Small intestine (tissue), 7 donors: ENCODE results near the gene HACE1. TPM values are rescaled to one million over a fixed set of nuclear protein-coding genes. Genes with fewer than 3 reads are reported as not detected.
A peak's percentile ranks its signal among the peaks of the same experiment; 100 is the strongest.
"Not testable (repeated sequence)": the region's sequence is repeated elsewhere in the genome, so short reads cannot be mapped to it uniquely, and the experiment has no call there.

Experiments
- DNase-seq, 2 donors: peaks; one replicate each; pipeline versions ENCODE4 v3.0.0 to v3.0.0-alpha.2; 2013
- FAIRE-seq: peaks from 2 replicates; lab custom pipeline; 2012; peaks lifted over from hg19 to GRCh38; lab: Jason Lieb, UNC
- H3K27ac ChIP-seq, 3 donors: one replicate each; pipeline ENCODE4 v1.5.1; 2013; ENCODE audit warnings: low read length in 2 of 3, mild to moderate bottlenecking in 2 of 3, control low read depth in 1 of 3, inconsistent platforms in 1 of 3, low read depth in 1 of 3, moderate library complexity in 1 of 3
- H3K27me3 ChIP-seq, 3 donors: one replicate each; pipeline ENCODE4 v1.6.1; 2013; ENCODE audit warnings: low read length in 3 of 3, inconsistent platforms in 1 of 3; ENCODE audit not compliant: control insufficient read depth in 3 of 3, insufficient read depth in 3 of 3
- H3K36me3 ChIP-seq, 3 donors: one replicate each; pipeline ENCODE4 v1.6.1; 2013; ENCODE audit warnings: low read length in 3 of 3, inconsistent platforms in 1 of 3, low read depth in 1 of 3, mild to moderate bottlenecking in 1 of 3, moderate library complexity in 1 of 3; ENCODE audit not compliant: control insufficient read depth in 3 of 3, insufficient read depth in 2 of 3
- H3K4me1 ChIP-seq, 3 donors: one replicate each; pipeline ENCODE4 v1.6.1; 2013; ENCODE audit warnings: low read length in 2 of 3, inconsistent platforms in 1 of 3, low read depth in 1 of 3, mild to moderate bottlenecking in 1 of 3, moderate library complexity in 1 of 3; ENCODE audit not compliant: control insufficient read depth in 3 of 3, insufficient read depth in 2 of 3
- H3K4me3 ChIP-seq, 3 donors: one replicate each; pipeline ENCODE4 v1.5.1; 2013; ENCODE audit warnings: low read length in 3 of 3, control low read depth in 1 of 3, inconsistent platforms in 1 of 3, low read depth in 1 of 3, mild to moderate bottlenecking in 1 of 3, moderate library complexity in 1 of 3
- H3K9me3 ChIP-seq, 2 donors: one replicate each; pipeline ENCODE4 v1.6.1; 2013; ENCODE audit warnings: low read depth in 1 of 2, low read length in 1 of 2; ENCODE audit not compliant: control insufficient read depth in 2 of 2, insufficient read depth in 1 of 2
- WGBS, 3 donors: extraction: QIAGEN DNeasy Blood & Tissue Kit; methylation state at CpG; one replicate each; pipeline ENCODE4 v1.1.7; 2013; 5-methylcytosine and 5-hydroxymethylcytosine counted together
- polyA plus RNA-seq, 4 donors: library from polyadenylated mRNA; stranded (reverse) in 3 of 4; unstranded in 1 of 4; fragments of 200-250 nt in 3 of 4; fragments of 120-200 nt in 1 of 4; gene quantifications; one replicate each; pipeline versions ENCODE4 v1.2.1 to v1.2.3, GENCODE V29; 2013
- donor health status: healthy with polysubstance abuse.
- donor health status: control.
- donor health status: control.
- donor health status: Bipolar disorder and iron deficiency.
- donor health status: healthy.

The HACE1 gene
- polyA plus RNA-seq, 4 donors = 4.0 to 9.4 (median 6.2) TPM

GRCh38 chr6:104843229-104843628, 16.5 kb downstream of the HACE1 start:
- FAIRE-seq = no peak
- Histone ChIP-seq H3K4me1 (no peaks in the 10 kb centered on the region), H3K27ac (no peak overlapping the region), H3K36me3 (peaks cover 0 to 12% (median 0%) of the 10 kb centered on the region in 3 donors), H3K27me3 (no peaks in the 10 kb centered on the region), H3K9me3 (no peaks in the 10 kb centered on the region), H3K4me3 (no peak overlapping the region)
- DNase-seq = no peak
- 83 to 89% (median 87%) methylated on average over 2 of the region's 2 CpGs for WGBS, 3 donors

DNA sequence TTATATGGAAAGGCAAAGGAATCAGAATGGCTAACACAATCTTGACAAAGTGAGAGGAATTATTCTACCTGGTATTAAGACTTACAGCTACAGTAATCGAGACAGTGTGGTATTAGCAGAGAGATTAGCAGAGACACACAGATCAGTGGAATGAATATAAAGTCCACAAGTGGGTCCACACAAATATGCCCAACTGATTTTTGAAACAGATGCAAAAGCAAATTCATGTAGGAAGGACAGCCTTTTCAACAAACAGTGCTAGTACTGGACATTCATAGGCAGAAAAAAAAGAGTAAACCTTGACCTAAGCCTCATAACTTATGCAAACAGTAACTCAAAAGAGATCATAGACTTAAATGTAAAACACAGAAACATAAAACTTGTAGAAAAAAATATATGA, 22.6 kb downstream of the HACE1 start:
- H3K36me3 ChIP-seq = peaks cover 0 to 15% (median 0%) of the 10 kb centered on the region in 3 donors
- DNase-seq (no peak), FAIRE-seq (no peak)
- no peaks in the 10 kb centered on the region for H3K4me1 ChIP-seq
- no peaks in the 10 kb centered on the region for H3K27me3 ChIP-seq
- no peak overlapping the region for H3K4me3 ChIP-seq
- 77 to 87% (median 84%) methylated on average over 1 of the region's 1 CpG for WGBS, 3 donors
- no peak overlapping the region for H3K27ac ChIP-seq
- no peaks in the 10 kb centered on the region for H3K9me3 ChIP-seq

GRCh38 chr6:104836479-104837020, 23.2 kb downstream of the HACE1 start:
- not testable (repeated sequence) for H3K27ac ChIP-seq

DNA sequence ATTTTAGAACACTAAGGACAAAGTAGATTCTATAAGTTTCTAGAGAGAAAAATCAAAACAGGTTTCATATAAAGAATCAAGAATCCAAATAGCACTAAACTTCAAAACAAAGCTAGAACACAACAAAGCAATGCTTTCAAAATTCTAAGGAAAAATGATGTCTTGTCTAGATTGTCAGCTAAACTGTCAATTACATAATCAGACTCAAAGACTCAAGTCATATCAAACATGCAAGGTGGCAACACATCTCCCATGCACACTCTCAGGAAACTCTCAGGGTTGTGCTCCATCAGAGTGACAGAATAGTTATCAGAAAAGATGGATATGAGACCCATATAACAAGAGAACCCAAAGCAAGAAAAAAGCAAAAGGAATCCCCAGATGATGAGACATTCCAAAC, 23.9 kb downstream of the HACE1 start:
- no peaks in the 10 kb centered on the region for H3K27me3 ChIP-seq
- no peaks in the 10 kb centered on the region for H3K4me1 ChIP-seq
- no peak overlapping the region for H3K4me3 ChIP-seq
- DNase-seq (no peak), FAIRE-seq (peak; percentile 39)
- no peak overlapping the region for H3K27ac ChIP-seq
- H3K9me3 ChIP-seq = no peaks in the 10 kb centered on the region
- H3K36me3 ChIP-seq = peaks cover 0 to 13% (median 0%) of the 10 kb centered on the region in 3 donors

More at GRCh38 chr6:104836479-104837020, 23.2 kb downstream of the HACE1 start:
- H3K4me1 ChIP-seq, DNase-seq, FAIRE-seq, H3K4me3 ChIP-seq, H3K9me3 ChIP-seq, H3K27me3 ChIP-seq: not testable (repeated sequence)
- 96 to 97% (median 96%) methylated on average over 5 of the region's 5 CpGs for WGBS, 3 donors
- peaks cover 0 to 13% (median 0%) of the 10 kb centered on the region in 3 donors for H3K36me3 ChIP-seq

- 88 to 97% (median 97%) methylated on average over 1 of the region's 1 CpG for WGBS, 3 donors
- Histone ChIP-seq H3K9me3 (peaks cover 0 to 8% of the 10 kb centered on the region in 2 donors), H3K27me3 (no peaks in the 10 kb centered on the region), H3K4me3 (no peak overlapping the region), H3K4me1 (no peaks in the 10 kb centered on the region), H3K36me3 (peaks cover 0 to 13% (median 0%) of the 10 kb centered on the region in 3 donors), H3K27ac (no peak overlapping the region)
- no peak for DNase-seq
- FAIRE-seq = peak; percentile 23
Measured at GRCh38 chr6:104829183-104829958, 30.3 kb downstream of the HACE1 start.

DNA sequence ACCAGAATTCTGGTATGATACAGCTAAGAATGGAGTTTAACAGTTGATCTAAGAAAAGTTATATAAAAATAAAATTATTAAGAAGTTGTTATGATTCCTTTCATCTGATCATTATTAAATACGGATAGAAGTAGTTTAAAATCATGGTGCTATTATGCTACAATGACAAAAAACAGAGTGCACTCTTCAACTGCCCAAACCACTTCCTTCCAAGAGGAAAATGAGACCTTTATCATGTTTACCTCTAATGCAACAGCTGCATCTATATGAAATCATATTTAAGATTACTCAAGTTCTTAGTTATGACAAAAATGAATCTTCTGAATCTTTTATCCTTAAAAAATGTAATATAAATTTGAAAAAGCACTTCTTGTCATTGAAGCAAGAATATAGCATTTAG, 31.2 kb downstream of the HACE1 start:
- no peak overlapping the region for H3K27ac ChIP-seq
- DNase-seq (no peak), FAIRE-seq (no peak)
- no peaks in the 10 kb centered on the region for H3K4me1 ChIP-seq
- no peaks in the 10 kb centered on the region for H3K27me3 ChIP-seq
- H3K9me3 ChIP-seq = peaks cover 0 to 8% of the 10 kb centered on the region in 2 donors
- H3K4me3 ChIP-seq = no peak overlapping the region
- 79 to 97% (median 82%) methylated on average over 1 of the region's 1 CpG for WGBS, 3 donors
- H3K36me3 ChIP-seq = peaks cover 0 to 9% (median 0%) of the 10 kb centered on the region in 3 donors

GRCh38 chr6:104820820-104821219, 38.9 kb downstream of the HACE1 start:
- WGBS, 3 donors = 94 to 98% (median 96%) methylated on average over 4 of the region's 4 CpGs
- H3K4me1 ChIP-seq, H3K9me3 ChIP-seq, DNase-seq, FAIRE-seq, H3K27me3 ChIP-seq, H3K27ac ChIP-seq, H3K4me3 ChIP-seq, H3K36me3 ChIP-seq: not testable (repeated sequence)

DNA sequence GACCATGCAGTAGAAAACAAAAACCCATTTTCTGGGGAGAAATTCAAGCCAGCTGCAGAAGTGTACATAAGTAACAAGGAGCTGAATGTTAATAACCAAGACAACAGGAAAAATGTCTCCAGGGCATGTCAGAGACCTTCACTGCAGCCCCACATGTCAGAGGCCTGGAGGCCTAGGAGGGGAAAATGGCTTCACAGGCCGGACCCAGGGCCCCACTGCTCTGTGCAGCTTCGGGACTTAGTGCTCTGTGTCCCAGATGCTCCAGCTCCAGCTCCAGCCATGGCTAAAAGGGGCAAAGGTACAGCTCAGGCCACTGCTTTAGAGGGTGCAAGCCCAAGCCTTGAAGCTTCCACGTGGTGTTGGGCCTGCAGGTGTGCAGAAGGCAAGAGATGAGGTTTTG, 43.6 kb downstream of the HACE1 start:
- 90 to 93% (median 91%) methylated on average over 3 of the region's 3 CpGs for WGBS, 3 donors
- no peaks in the 10 kb centered on the region for H3K9me3 ChIP-seq
- peaks cover 0 to 1% (median 0%) of the 10 kb centered on the region in 3 donors for H3K4me1 ChIP-seq
- no peak overlapping the region for H3K4me3 ChIP-seq
- H3K27me3 ChIP-seq = no peaks in the 10 kb centered on the region
- H3K27ac ChIP-seq = no peak overlapping the region
- H3K36me3 ChIP-seq = peaks cover 0 to 7% (median 0%) of the 10 kb centered on the region in 3 donors
- no peak for DNase-seq
- no peak for FAIRE-seq
